Breast epithelium (tissue), 4 donors: ENCODE results near the gene HOMEZ. TPM values are rescaled to one million over a fixed set of nuclear protein-coding genes. Genes with fewer than 3 reads are reported as not detected.
"Not testable (repeated sequence)": the region's sequence is repeated elsewhere in the genome, so short reads cannot be mapped to it uniquely, and the experiment has no call there.

Experiments
- DNase-seq, 2 donors: peaks; one replicate each; pipeline ENCODE4 v3.0.0-alpha.2; 2019; ENCODE audit warnings: low spot score in 2 of 2
- H3K27ac ChIP-seq, 2 donors: fragments of 200-600 bp; sonication (generic) in 1 of 2; one replicate each; pipeline ENCODE4 v1.5.1; 2016 to 2019; ENCODE audit warnings: mild to moderate bottlenecking in 1 of 2
- H3K27me3 ChIP-seq, 2 donors: fragments of 200-600 bp; sonication (generic) in 1 of 2; one replicate each; pipeline versions ENCODE4 v1.5.1 to v1.6.0; 2017 to 2019; ENCODE audit warnings: control low read depth in 1 of 2, mild to moderate bottlenecking in 1 of 2
- H3K36me3 ChIP-seq: fragments of 200-600 bp; one replicate; pipeline ENCODE4 v1.5.1; 2019
- H3K4me1 ChIP-seq, 2 donors: fragments of 200-600 bp; sonication (generic); one replicate each; pipeline ENCODE4 v1.5.1; 2016 to 2019; ENCODE audit warnings: control low read depth in 1 of 2
- H3K4me3 ChIP-seq, 3 donors: fragments of 200-600 bp; sonication (generic); 1 replicate in 2 of 3; 2 replicates in 1 of 3; pipeline ENCODE4 v1.5.1; 2016 to 2019; ENCODE audit warnings: mild to moderate bottlenecking in 3 of 3, moderate library complexity in 2 of 3
- H3K9me3 ChIP-seq, 2 donors: fragments of 200-600 bp; sonication (generic) in 1 of 2; one replicate each; pipeline ENCODE4 v1.5.1; 2016 to 2019; ENCODE audit warnings: control low read depth in 1 of 2
- POLR2A ChIP-seq: fragments of 450-650 bp; IDR thresholded peaks from one replicate; pipeline ENCODE4 v1.6.1; 2016; ENCODE audit warnings: antibody characterized with exemption, mild to moderate bottlenecking, moderate library complexity
- POLR2AphosphoS5 ChIP-seq, 3 donors: sonication (generic); formaldehyde crosslinking; IDR thresholded peaks; one replicate each; pipeline ENCODE4 v1.6.1; 2017; ENCODE audit warnings: antibody characterized with exemption in 3 of 3
- intact Hi-C: fragments of 100-400 bp; cut with DNase I; formaldehyde crosslinking; loops from one replicate; pipeline ENCODE4 v1.15.1; 2023; ENCODE audit warnings: low total_unique reads
- total RNA-seq, 3 donors: library from RNA; depleted of rRNA; stranded (reverse); fragments of >200 nt; gene quantifications; one replicate each; pipeline ENCODE4 v1.1.0, GENCODE V29; 2016
- TF ChIP-seq, protein P1 (sequence below), 3 donors: fragments of 450-650 bp; IDR thresholded peaks; one replicate each; pipeline ENCODE4 v1.5.1; 2016 to 2017; ENCODE audit warnings: antibody characterized with exemption in 3 of 3, mild to moderate bottlenecking in 3 of 3, moderate library complexity in 3 of 3

The HOMEZ gene
- total RNA-seq, 3 donors from 2014 or later: 10.8 to 15.4 (median 12.0) TPM

GRCh38 chr14:23228812-23229211 is 57.1 kb downstream of the HOMEZ start:
- TF ChIP-seq POLR2A: no peak
- no peak for TF ChIP-seq POLR2AphosphoS5 (IDR thresholded peaks at IDR 0.05)
- TF ChIP-seq, protein P1, sequence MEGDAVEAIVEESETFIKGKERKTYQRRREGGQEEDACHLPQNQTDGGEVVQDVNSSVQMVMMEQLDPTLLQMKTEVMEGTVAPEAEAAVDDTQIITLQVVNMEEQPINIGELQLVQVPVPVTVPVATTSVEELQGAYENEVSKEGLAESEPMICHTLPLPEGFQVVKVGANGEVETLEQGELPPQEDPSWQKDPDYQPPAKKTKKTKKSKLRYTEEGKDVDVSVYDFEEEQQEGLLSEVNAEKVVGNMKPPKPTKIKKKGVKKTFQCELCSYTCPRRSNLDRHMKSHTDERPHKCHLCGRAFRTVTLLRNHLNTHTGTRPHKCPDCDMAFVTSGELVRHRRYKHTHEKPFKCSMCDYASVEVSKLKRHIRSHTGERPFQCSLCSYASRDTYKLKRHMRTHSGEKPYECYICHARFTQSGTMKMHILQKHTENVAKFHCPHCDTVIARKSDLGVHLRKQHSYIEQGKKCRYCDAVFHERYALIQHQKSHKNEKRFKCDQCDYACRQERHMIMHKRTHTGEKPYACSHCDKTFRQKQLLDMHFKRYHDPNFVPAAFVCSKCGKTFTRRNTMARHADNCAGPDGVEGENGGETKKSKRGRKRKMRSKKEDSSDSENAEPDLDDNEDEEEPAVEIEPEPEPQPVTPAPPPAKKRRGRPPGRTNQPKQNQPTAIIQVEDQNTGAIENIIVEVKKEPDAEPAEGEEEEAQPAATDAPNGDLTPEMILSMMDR (IDR thresholded peaks at IDR 0.05): no peak
- Histone ChIP-seq H3K27me3 (no peaks in the 10 kb centered on the region), H3K4me1 (no peaks in the 10 kb centered on the region), H3K9me3 (no peaks in the 10 kb centered on the region), H3K27ac (no peak overlapping the region), H3K36me3 (no peaks in the 10 kb centered on the region), H3K4me3 (no peak overlapping the region)
- DNase-seq: no peak
- intact Hi-C loops: no loop called here

DNA sequence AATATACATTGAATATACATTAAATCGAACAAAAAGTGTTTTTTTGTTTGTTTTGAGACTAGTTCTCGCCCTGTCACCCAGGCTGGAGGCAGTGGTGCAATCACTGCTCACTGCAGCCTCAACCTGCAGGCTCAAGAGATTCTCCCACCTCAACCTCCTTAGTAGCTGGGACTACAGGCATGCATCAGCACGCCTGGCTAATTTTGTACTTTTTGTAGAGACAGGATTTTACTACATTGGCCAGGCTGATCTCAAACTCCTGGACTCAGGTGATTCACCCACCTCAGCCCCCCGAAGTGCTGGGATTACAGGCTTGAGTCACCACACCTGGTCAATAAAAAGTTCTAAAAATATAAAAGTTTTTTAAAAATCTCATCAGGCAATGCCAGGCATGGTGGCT is 58.4 kb downstream of the HOMEZ start:
- no peaks in the 10 kb centered on the region for H3K27me3 ChIP-seq
- no peaks in the 10 kb centered on the region for H3K4me1 ChIP-seq
- intact Hi-C loops: no loop called here
- TF ChIP-seq POLR2A (no peak), POLR2AphosphoS5 (IDR thresholded peaks at IDR 0.05) (no peak)
- TF ChIP-seq, protein P1 (IDR thresholded peaks at IDR 0.05): no peak
- H3K4me3 ChIP-seq: no peak overlapping the region
- no peaks in the 10 kb centered on the region for H3K9me3 ChIP-seq
- no peaks in the 10 kb centered on the region for H3K36me3 ChIP-seq
- DNase-seq: no peak
- H3K27ac ChIP-seq: no peak overlapping the region

DNA sequence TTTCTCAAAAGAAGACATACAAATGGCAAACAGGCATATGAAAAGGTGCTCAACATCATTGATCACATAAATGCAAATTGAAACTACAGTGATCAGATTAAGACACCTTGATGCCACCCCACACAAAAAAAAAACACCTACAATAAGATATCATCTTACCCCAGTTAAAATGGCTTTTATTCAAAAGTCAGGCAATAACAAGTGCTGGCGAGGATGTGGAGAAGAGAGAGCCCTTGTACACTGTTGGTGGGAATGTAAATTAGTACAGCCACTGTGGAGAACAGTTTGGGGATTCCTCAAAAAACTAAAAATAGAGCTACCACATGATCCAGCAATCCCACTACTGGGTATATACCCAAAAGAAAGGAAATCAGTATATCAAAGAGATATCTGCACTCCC is 61.0 kb downstream of the HOMEZ start:
- H3K4me1 ChIP-seq, H3K4me3 ChIP-seq, intact Hi-C loops, H3K27me3 ChIP-seq, H3K36me3 ChIP-seq, DNase-seq, H3K27ac ChIP-seq, H3K9me3 ChIP-seq: not testable (repeated sequence)

Other genes with a start within 250 kb of the HOMEZ start
- not detected for gene PSMB11, start 243.9 kb downstream of the HOMEZ start, total RNA-seq
- gene CDH24, start 228.6 kb downstream of the HOMEZ start, total RNA-seq: 1 to 10 TPM; 2.2 to 5.2 (median 3.2) TPM
- 100 to 1,000 TPM; 106 to 151 (median 145) TPM for gene ACIN1, start 191.0 kb downstream of the HOMEZ start, total RNA-seq
- gene C14orf119, start 190.6 kb downstream of the HOMEZ start, total RNA-seq: 10 to 100 TPM; 29.6 to 34.4 (median 32.8) TPM
- gene CIROP, start 181.1 kb downstream of the HOMEZ start, total RNA-seq: not detected
- gene CEBPE, start 166.9 kb downstream of the HOMEZ start, total RNA-seq: under 1 TPM in 1 of 3 donors, not detected in 2; 0.32 TPM
- gene SLC7A8, start 102.5 kb downstream of the HOMEZ start, total RNA-seq: 10 to 100 TPM; 46.8 to 98.9 (median 61.9) TPM
- gene RNF212B, start 48.2 kb downstream of the HOMEZ start, total RNA-seq: not detected
- 10 to 100 TPM in 1 of 3 donors, 1 to 10 TPM in 2; 8.2 to 11.6 (median 9.4) TPM for gene PPP1R3E, start 16.7 kb upstream of the HOMEZ start, total RNA-seq
- gene BCL2L2, start 20.7 kb upstream of the HOMEZ start, total RNA-seq: 10 to 100 TPM; 28.8 to 55.5 (median 48.2) TPM
- gene PABPN1, start 35.3 kb upstream of the HOMEZ start, total RNA-seq: 10 to 100 TPM; 45.9 to 87.2 (median 74.1) TPM
- 10 to 100 TPM in 2 of 3 donors, 1 to 10 TPM in 1; 6.4 to 53.7 (median 52.1) TPM for gene SLC22A17, start 66.8 kb upstream of the HOMEZ start, total RNA-seq
- 10 to 100 TPM; 15.7 to 24.6 (median 18.0) TPM for gene EFS, start 79.0 kb upstream of the HOMEZ start, total RNA-seq
- gene IL25, start 86.7 kb upstream of the HOMEZ start, total RNA-seq: not detected
- gene CMTM5, start 90.9 kb upstream of the HOMEZ start, total RNA-seq: under 1 TPM in 2 of 3 donors, not detected in 1; 0.64 to 0.88 TPM
- gene MYH6, start 122.1 kb upstream of the HOMEZ start, total RNA-seq: not detected
- not detected for gene MYH7, start 149.5 kb upstream of the HOMEZ start, total RNA-seq
- 10 to 100 TPM; 39.8 to 58.8 (median 42.3) TPM for gene NGDN, start 183.6 kb upstream of the HOMEZ start, total RNA-seq